Panc1 (cell line): ENCODE measurements around the gene VPS37B. TPM values are rescaled to one million over a fixed set of nuclear protein-coding genes. Genes with fewer than 3 reads are reported as not detected.
A peak's percentile ranks its signal among the peaks of the same experiment; 100 is the strongest.

Source experiments
- ATAC-seq: fragments of 200-7000 bp; cut with Tn5 transposase; 2 replicates; pipeline ENCODE4 v1.9.1; 2020; ENCODE audit warnings: mild to moderate bottlenecking, moderate library complexity
- BruUV-seq: library from RNA; stranded (reverse); fragments of 400-500 nt; replicated peaks from 2 replicates; lab custom pipeline; 2021; lab: Mats Ljungman, UMichigan
- CTCF ChIA-PET: fragments of 300-600 bp; sonication (Branson Sonifier 250); formaldehyde crosslinking; loops from one replicate; lab custom pipeline; 2022; ENCODE audit warnings: antibody characterized with exemption; lab: Charles Lee
- POLR2A ChIA-PET: fragments of 300-600 bp; sonication (Branson Sonifier 250); formaldehyde crosslinking; loops from one replicate; lab custom pipeline; 2022; ENCODE audit warnings: antibody characterized with exemption; lab: Charles Lee
- DNase-seq: peaks from one replicate; pipeline ENCODE4 v3.0.0-alpha.2; 2010; ENCODE audit warnings: low read depth, low spot score
- H3K27ac ChIP-seq: 2 replicates; pipeline ENCODE4 v1.5.1; 2011; ENCODE audit warnings: mild to moderate bottlenecking, low read length, inconsistent platforms
- H3K27me3 ChIP-seq: fragments of 200-500 bp; sonication (Bioruptor generic); 2 replicates; pipeline ENCODE4 v1.6.0; 2014; ENCODE audit warnings: low read length, inconsistent platforms; ENCODE audit not compliant: control insufficient read depth, insufficient read depth
- H3K36me3 ChIP-seq: fragments of 200-500 bp; sonication (Bioruptor generic); 2 replicates; pipeline ENCODE4 v1.5.1; 2014; ENCODE audit warnings: inconsistent platforms, mild to moderate bottlenecking, low read length, moderate library complexity; ENCODE audit not compliant: control insufficient read depth, insufficient read depth
- H3K4me1 ChIP-seq: 2 replicates; pipeline ENCODE4 v1.5.1; 2011; ENCODE audit warnings: inconsistent platforms, mild to moderate bottlenecking, low read length, moderate library complexity; ENCODE audit not compliant: control insufficient read depth, insufficient read depth
- H3K4me3 ChIP-seq, 2 experiments: 2 replicates each; pipeline ENCODE4 v1.5.1; 2011 to 2012; ENCODE audit warnings: low read depth in 2 of 2, low read length in 2 of 2, mild to moderate bottlenecking in 2 of 2, inconsistent platforms in 1 of 2, moderate library complexity in 1 of 2
- H3K9me3 ChIP-seq: fragments of 200-500 bp; sonication (Bioruptor generic); 2 replicates; pipeline ENCODE4 v1.5.1; 2014; ENCODE audit warnings: low read depth, mild to moderate bottlenecking, inconsistent platforms, low read length, moderate library complexity; ENCODE audit not compliant: control insufficient read depth, insufficient read depth
- POLR2AphosphoS5 ChIP-seq: IDR thresholded peaks from 2 replicates; pipeline ENCODE4 v1.6.1; 2012; ENCODE audit warnings: mild to moderate bottlenecking, low read depth, low read length, moderate library complexity
- SIN3A ChIP-seq: IDR thresholded peaks from 2 replicates; pipeline ENCODE4 v1.6.1; 2012; ENCODE audit warnings: low read depth, mild to moderate bottlenecking, low read length, moderate library complexity, borderline replicate concordance; ENCODE audit not compliant: insufficient read depth
- TCF7L2 ChIP-seq: IDR thresholded peaks from 2 replicates; pipeline ENCODE4 v1.6.1; 2011; ENCODE audit warnings: mild to moderate bottlenecking, low read depth, low read length, inconsistent platforms
- in situ Hi-C: cut with HindIII; loops from 2 replicates; pipeline ENCODE4 v1.10.0; 2016; ENCODE audit warnings: low sequenced_read_pairs, low pct_unique_long_range_greater_than_20kb
- intact Hi-C: fragments of 100-400 bp; cut with micrococcal nuclease; formaldehyde crosslinking; loops from one replicate; pipeline ENCODE4 v1.10.0; 2022; ENCODE audit not compliant: unreplicated experiment
- total RNA-seq: library from RNA; stranded (reverse); gene quantifications from one replicate; pipeline ENCODE4 v1.2.1, GENCODE V29; 2021; ENCODE audit not compliant: unreplicated experiment
- TF ChIP-seq, protein P1 (sequence below), 2 experiments: IDR thresholded peaks; 2 replicates each; pipeline ENCODE4 v1.6.1; 2011 to 2012; ENCODE audit warnings: low read depth in 2 of 2, control low read depth in 1 of 2, low read length in 1 of 2, mild to moderate bottlenecking in 1 of 2, moderate library complexity in 1 of 2; ENCODE audit not compliant: insufficient read depth in 1 of 2
- TF ChIP-seq, protein P2 (sequence below): fragments of 450-650 bp; IDR thresholded peaks from 2 replicates; pipeline ENCODE4 v1.5.1; 2017; ENCODE audit warnings: mild to moderate bottlenecking

The VPS37B gene
- total RNA-seq, 1 experiment from 2014 or later: 76.7 TPM

GRCh38 chr12:122823429-122823828 lies 72.5 kb downstream of the VPS37B start:
- in situ Hi-C loops: no loop called here
- TF ChIP-seq POLR2AphosphoS5: no peak
- TF ChIP-seq TCF7L2: no peak
- no peak for TF ChIP-seq SIN3A
- TF ChIP-seq, protein P1, sequence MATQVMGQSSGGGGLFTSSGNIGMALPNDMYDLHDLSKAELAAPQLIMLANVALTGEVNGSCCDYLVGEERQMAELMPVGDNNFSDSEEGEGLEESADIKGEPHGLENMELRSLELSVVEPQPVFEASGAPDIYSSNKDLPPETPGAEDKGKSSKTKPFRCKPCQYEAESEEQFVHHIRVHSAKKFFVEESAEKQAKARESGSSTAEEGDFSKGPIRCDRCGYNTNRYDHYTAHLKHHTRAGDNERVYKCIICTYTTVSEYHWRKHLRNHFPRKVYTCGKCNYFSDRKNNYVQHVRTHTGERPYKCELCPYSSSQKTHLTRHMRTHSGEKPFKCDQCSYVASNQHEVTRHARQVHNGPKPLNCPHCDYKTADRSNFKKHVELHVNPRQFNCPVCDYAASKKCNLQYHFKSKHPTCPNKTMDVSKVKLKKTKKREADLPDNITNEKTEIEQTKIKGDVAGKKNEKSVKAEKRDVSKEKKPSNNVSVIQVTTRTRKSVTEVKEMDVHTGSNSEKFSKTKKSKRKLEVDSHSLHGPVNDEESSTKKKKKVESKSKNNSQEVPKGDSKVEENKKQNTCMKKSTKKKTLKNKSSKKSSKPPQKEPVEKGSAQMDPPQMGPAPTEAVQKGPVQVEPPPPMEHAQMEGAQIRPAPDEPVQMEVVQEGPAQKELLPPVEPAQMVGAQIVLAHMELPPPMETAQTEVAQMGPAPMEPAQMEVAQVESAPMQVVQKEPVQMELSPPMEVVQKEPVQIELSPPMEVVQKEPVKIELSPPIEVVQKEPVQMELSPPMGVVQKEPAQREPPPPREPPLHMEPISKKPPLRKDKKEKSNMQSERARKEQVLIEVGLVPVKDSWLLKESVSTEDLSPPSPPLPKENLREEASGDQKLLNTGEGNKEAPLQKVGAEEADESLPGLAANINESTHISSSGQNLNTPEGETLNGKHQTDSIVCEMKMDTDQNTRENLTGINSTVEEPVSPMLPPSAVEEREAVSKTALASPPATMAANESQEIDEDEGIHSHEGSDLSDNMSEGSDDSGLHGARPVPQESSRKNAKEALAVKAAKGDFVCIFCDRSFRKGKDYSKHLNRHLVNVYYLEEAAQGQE (IDR thresholded peaks at IDR 0.05; ENCODE audit: insufficient read depth in 1 of 2, low read depth in 2 of 2, low read length in 1 of 2): no peak
- TF ChIP-seq, protein P2, sequence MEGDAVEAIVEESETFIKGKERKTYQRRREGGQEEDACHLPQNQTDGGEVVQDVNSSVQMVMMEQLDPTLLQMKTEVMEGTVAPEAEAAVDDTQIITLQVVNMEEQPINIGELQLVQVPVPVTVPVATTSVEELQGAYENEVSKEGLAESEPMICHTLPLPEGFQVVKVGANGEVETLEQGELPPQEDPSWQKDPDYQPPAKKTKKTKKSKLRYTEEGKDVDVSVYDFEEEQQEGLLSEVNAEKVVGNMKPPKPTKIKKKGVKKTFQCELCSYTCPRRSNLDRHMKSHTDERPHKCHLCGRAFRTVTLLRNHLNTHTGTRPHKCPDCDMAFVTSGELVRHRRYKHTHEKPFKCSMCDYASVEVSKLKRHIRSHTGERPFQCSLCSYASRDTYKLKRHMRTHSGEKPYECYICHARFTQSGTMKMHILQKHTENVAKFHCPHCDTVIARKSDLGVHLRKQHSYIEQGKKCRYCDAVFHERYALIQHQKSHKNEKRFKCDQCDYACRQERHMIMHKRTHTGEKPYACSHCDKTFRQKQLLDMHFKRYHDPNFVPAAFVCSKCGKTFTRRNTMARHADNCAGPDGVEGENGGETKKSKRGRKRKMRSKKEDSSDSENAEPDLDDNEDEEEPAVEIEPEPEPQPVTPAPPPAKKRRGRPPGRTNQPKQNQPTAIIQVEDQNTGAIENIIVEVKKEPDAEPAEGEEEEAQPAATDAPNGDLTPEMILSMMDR: no peak
- ChIA-PET POLR2A (no interaction called here), CTCF (no interaction called here)
- no peaks in the 10 kb centered on the region for H3K36me3 ChIP-seq
- H3K4me3 ChIP-seq: no peak overlapping the region
- DNase-seq (no peak), ATAC-seq (no peak)
- no peaks in the 10 kb centered on the region for H3K27me3 ChIP-seq
- intact Hi-C loops: no loop called here
- peaks cover 3% of the 10 kb centered on the region for H3K4me1 ChIP-seq
- H3K9me3 ChIP-seq: no peaks in the 10 kb centered on the region
- no peak overlapping the region for H3K27ac ChIP-seq
- BruUV-seq: no TSS peak

GRCh38 chr12:122820838-122821271 lies 75.1 kb downstream of the VPS37B start:
- Histone ChIP-seq H3K27me3 (no peaks in the 10 kb centered on the region), H3K4me1 (no peaks in the 10 kb centered on the region; the same call in 1 of the 2 replicates), H3K4me3 (no peak overlapping the region), H3K36me3 (no peaks in the 10 kb centered on the region), H3K9me3 (no peaks in the 10 kb centered on the region), H3K27ac (no peak overlapping the region)
- DNase-seq: no peak
- BruUV-seq: no TSS peak
- intact Hi-C loops: no loop called here
- ChIA-PET POLR2A (no interaction called here), CTCF (no interaction called here)
- in situ Hi-C loops: no loop called here
- TF ChIP-seq, protein P2: no peak
- TF ChIP-seq, protein P1 (IDR thresholded peaks at IDR 0.05; ENCODE audit: insufficient read depth in 1 of 2, low read depth in 2 of 2, low read length in 1 of 2): no peak
- no peak for TF ChIP-seq POLR2AphosphoS5
- no peak for TF ChIP-seq SIN3A
- no peak for TF ChIP-seq TCF7L2
- ATAC-seq: peak; percentile 38; the same call in 1 of the 2 replicates
